ENCODE measurements around the gene CRIM1. TPM values are rescaled to one million over a fixed set of nuclear protein-coding genes. Genes with fewer than 3 reads are reported as not detected.

Gene CRIM1
- total RNA-seq, 2 donors from 2014 or later = 26.7 to 26.9 TPM

DNA sequence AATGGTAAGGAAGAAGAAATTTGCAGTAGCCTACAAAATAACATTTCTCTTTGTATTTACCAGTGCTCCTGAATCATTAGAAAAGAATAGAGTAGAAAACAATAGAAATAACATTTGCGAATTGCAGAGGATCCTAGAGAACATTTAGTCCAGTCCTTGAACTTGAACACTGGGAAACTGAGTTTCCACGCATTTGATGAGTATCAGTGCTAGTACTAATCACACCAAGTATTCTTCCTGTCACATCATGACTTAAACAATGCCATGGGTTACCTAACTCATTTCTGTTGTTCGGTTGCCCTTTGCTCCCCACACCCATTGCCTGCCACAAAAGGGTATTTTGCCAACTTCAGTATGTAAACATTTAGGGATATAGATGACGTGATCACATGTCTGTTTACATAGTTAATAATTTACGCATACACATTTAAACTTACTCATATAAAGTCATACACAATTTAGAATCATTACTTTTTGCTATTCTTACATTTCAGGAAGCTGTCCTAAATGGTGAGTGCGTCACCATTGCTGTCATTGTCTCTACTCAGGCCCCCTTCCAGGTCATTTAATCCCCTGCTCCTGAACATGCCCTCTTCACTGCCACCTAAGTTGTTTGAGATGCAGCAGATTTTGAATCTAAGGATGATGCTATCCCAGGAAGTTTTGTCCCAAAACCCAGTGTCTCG lies 42.3 kb downstream of the CRIM1 start:
- WGBS, 2 experiments (ENCODE audit: insufficient coverage in 1 of 2, insufficient read length in 1 of 2) = 85 to 91% methylated on average over 5 to 7 of the region's 7 CpGs
- Histone ChIP-seq H3K9ac (ENCODE audit: extremely low read depth, low read length, poor library complexity, severe bottlenecking) (no peak overlapping the region), H3K9me3 (ENCODE audit: control insufficient read depth, low read length) (no peaks in the 10 kb centered on the region), H3K4me3 (ENCODE audit: low read length) (no peak overlapping the region), H3K27me3 (ENCODE audit: control insufficient read depth, insufficient read depth, low read length, poor library complexity, severe bottlenecking) (no peaks in the 10 kb centered on the region), H3K36me3 (ENCODE audit: control insufficient read depth, insufficient read depth, low read length) (peaks cover 10% of the 10 kb centered on the region), H3K27ac (ENCODE audit: low read depth, low read length) (no peak overlapping the region), H3K4me1 (ENCODE audit: control insufficient read depth, insufficient read depth, low read length) (peaks cover 11% of the 10 kb centered on the region)
- DNase-seq = no peak
- H3K27me3 Mint-ChIP-seq (ENCODE audit: insufficient read depth) = no peaks in the 10 kb centered on the region
- peaks cover 22% of the 10 kb centered on the region for H3K4me1 Mint-ChIP-seq
- no peak overlapping the region for H3K27ac Mint-ChIP-seq
- peaks cover 7% of the 10 kb centered on the region for H3K36me3 Mint-ChIP-seq (ENCODE audit: low read depth)
- TF ChIP-seq, protein P1, sequence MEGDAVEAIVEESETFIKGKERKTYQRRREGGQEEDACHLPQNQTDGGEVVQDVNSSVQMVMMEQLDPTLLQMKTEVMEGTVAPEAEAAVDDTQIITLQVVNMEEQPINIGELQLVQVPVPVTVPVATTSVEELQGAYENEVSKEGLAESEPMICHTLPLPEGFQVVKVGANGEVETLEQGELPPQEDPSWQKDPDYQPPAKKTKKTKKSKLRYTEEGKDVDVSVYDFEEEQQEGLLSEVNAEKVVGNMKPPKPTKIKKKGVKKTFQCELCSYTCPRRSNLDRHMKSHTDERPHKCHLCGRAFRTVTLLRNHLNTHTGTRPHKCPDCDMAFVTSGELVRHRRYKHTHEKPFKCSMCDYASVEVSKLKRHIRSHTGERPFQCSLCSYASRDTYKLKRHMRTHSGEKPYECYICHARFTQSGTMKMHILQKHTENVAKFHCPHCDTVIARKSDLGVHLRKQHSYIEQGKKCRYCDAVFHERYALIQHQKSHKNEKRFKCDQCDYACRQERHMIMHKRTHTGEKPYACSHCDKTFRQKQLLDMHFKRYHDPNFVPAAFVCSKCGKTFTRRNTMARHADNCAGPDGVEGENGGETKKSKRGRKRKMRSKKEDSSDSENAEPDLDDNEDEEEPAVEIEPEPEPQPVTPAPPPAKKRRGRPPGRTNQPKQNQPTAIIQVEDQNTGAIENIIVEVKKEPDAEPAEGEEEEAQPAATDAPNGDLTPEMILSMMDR (conservative IDR thresholded peaks at IDR 0.05) = no peak
- no peak overlapping the region for H3K4me3 Mint-ChIP-seq
- no peaks in the 10 kb centered on the region for H3K9me3 Mint-ChIP-seq

- H3K27ac ChIP-seq (ENCODE audit: low read depth, low read length) = no peak overlapping the region
- peaks cover 11% of the 10 kb centered on the region for H3K4me1 ChIP-seq (ENCODE audit: control insufficient read depth, insufficient read depth, low read length)
- WGBS, 2 experiments (ENCODE audit: insufficient coverage in 1 of 2, insufficient read length in 1 of 2) = 80 to 87% methylated on average over 2 of the region's 2 CpGs
- H3K9me3 Mint-ChIP-seq = no peaks in the 10 kb centered on the region
- no peak overlapping the region for H3K4me3 ChIP-seq (ENCODE audit: low read length)
- peaks cover 15% of the 10 kb centered on the region for H3K36me3 ChIP-seq (ENCODE audit: control insufficient read depth, insufficient read depth, low read length)
- H3K27me3 Mint-ChIP-seq (ENCODE audit: insufficient read depth) = no peaks in the 10 kb centered on the region
- no peaks in the 10 kb centered on the region for H3K9me3 ChIP-seq (ENCODE audit: control insufficient read depth, low read length)
- peaks cover 7% of the 10 kb centered on the region for H3K36me3 Mint-ChIP-seq (ENCODE audit: low read depth)
- H3K27ac Mint-ChIP-seq = no peak overlapping the region
- peaks cover 15% of the 10 kb centered on the region for H3K4me1 Mint-ChIP-seq
- no peak for DNase-seq
- H3K4me3 Mint-ChIP-seq = no peak overlapping the region
- H3K27me3 ChIP-seq (ENCODE audit: control insufficient read depth, insufficient read depth, low read length, poor library complexity, severe bottlenecking) = no peaks in the 10 kb centered on the region
- no peak overlapping the region for H3K9ac ChIP-seq (ENCODE audit: extremely low read depth, low read length, poor library complexity, severe bottlenecking)
- TF ChIP-seq, protein P1 (conservative IDR thresholded peaks at IDR 0.05) = no peak
Measured at GRCh38 chr2:36399050-36399449, 43.5 kb downstream of the CRIM1 start.

DNA sequence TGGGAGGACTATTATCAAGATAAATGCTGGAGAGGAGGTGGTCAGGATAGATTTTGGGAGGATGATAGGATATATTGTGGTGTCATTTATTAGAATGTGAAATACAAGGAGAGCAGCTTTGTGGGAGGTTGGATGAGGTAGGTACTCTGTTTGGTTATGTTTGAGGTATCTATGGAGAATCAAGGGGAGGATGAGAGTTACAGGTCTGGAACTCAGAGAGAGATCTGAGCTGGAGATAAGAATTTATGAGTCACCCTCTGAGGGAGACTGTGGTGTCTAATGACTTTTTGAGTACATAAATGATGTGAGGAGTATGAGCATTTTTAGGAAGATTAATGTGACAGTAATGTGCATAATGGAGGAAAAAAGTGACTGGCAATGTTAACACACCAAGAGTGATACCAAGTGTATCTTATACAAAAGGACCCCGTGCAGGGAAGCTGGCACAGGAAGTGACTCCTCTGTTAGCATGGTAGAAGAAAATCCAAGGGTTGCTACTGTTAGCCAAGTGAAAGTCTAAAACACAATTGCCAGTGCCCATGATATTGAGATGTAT lies 48.2 kb downstream of the CRIM1 start:
- H3K9me3 ChIP-seq (ENCODE audit: control insufficient read depth, low read length) = no peaks in the 10 kb centered on the region
- H3K9ac ChIP-seq (ENCODE audit: extremely low read depth, low read length, poor library complexity, severe bottlenecking) = no peak overlapping the region
- H3K4me1 ChIP-seq (ENCODE audit: control insufficient read depth, insufficient read depth, low read length) = peaks cover 1% of the 10 kb centered on the region
- no peaks in the 10 kb centered on the region for H3K9me3 Mint-ChIP-seq
- TF ChIP-seq, protein P1 (conservative IDR thresholded peaks at IDR 0.05) = no peak
- peaks cover 17% of the 10 kb centered on the region for H3K4me1 Mint-ChIP-seq
- H3K27ac Mint-ChIP-seq = no peak overlapping the region
- no peaks in the 10 kb centered on the region for H3K27me3 Mint-ChIP-seq (ENCODE audit: insufficient read depth)
- H3K27me3 ChIP-seq (ENCODE audit: control insufficient read depth, insufficient read depth, low read length, poor library complexity, severe bottlenecking) = no peaks in the 10 kb centered on the region
- no peak for DNase-seq
- no peak overlapping the region for H3K27ac ChIP-seq (ENCODE audit: low read depth, low read length)
- 81 to 89% methylated on average over 1 of the region's 1 CpG for WGBS, 2 experiments (ENCODE audit: insufficient coverage in 1 of 2, insufficient read length in 1 of 2)
- no peak overlapping the region for H3K4me3 ChIP-seq (ENCODE audit: low read length)
- H3K36me3 Mint-ChIP-seq (ENCODE audit: low read depth) = no peaks in the 10 kb centered on the region
- peaks cover 5% of the 10 kb centered on the region for H3K36me3 ChIP-seq (ENCODE audit: control insufficient read depth, insufficient read depth, low read length)
- no peak overlapping the region for H3K4me3 Mint-ChIP-seq

All from endodermal cell (in vitro differentiated cells).